ENCODE measurements around the gene NGFR.

- TF ChIP-seq CTCF (IDR thresholded peaks at IDR 0.05) (no peak), EZH2 (IDR thresholded peaks at IDR 0.05; ENCODE audit: borderline replicate concordance, insufficient read depth, low read depth, low read length, poor library complexity, severe bottlenecking) (no peak)
These were observed 18.5 kb downstream of the NGFR start for GRCh38 chr17:49513641-49514040.
